H1 (cell line): ENCODE results near the gene PLXNA4. TPM values are rescaled to one million over a fixed set of nuclear protein-coding genes. Genes with fewer than 3 reads are reported as not detected.

ENCODE experiments used
- CTCF ChIA-PET: fragments of 300-600 bp; sonication (Branson Sonifier 250); formaldehyde crosslinking; loops from one replicate; lab custom pipeline; 2021; ENCODE audit not compliant: partially characterized antibody; lab: Charles Lee
- POLR2A ChIA-PET: fragments of 300-600 bp; sonication (Branson Sonifier 250); formaldehyde crosslinking; loops from one replicate; lab custom pipeline; 2021; ENCODE audit warnings: inconsistent platforms; ENCODE audit not compliant: partially characterized antibody; lab: Charles Lee
- DNase-seq, 2 experiments: peaks; one replicate each; pipeline versions ENCODE4 v3.0.0 to v3.0.0-alpha.2; 2010 to 2022; ENCODE audit warnings: low spot score in 2 of 2, low read depth in 1 of 2, mixed read lengths in 1 of 2
- FAIRE-seq: peaks from 2 replicates; lab custom pipeline; 2011; peaks lifted over from hg19 to GRCh38; lab: Jason Lieb, UNC
- H2AFZ ChIP-seq: 2 replicates; pipeline ENCODE4 v1.8.1; 2012; ENCODE audit warnings: low read length, inconsistent platforms
- H2AK5ac ChIP-seq: 2 replicates; pipeline ENCODE4 v1.6.1; 2013; ENCODE audit warnings: low read depth, low read length
- H2BK120ac ChIP-seq: replicated peaks from 2 replicates; pipeline ENCODE3; 2013; ENCODE audit warnings: low read depth, low read length, inconsistent platforms
- H2BK12ac ChIP-seq: 2 replicates; pipeline ENCODE4 v1.6.1; 2013; ENCODE audit warnings: low read depth, low read length
- H2BK15ac ChIP-seq: 2 replicates; pipeline ENCODE4 v1.6.1; 2013; ENCODE audit warnings: low read length
- H2BK20ac ChIP-seq: 2 replicates; pipeline ENCODE4 v1.6.1; 2013; ENCODE audit warnings: low read length
- H2BK5ac ChIP-seq: 2 replicates; pipeline ENCODE4 v1.6.1; 2013; ENCODE audit warnings: low read depth, low read length
- H3K14ac ChIP-seq: 2 replicates; pipeline ENCODE4 v1.6.1; 2013; ENCODE audit warnings: inconsistent platforms; ENCODE audit not compliant: insufficient read length
- H3K18ac ChIP-seq: 2 replicates; pipeline ENCODE4 v1.6.1; 2013; ENCODE audit warnings: low read length; ENCODE audit errors: extremely low read depth
- H3K23ac ChIP-seq: 2 replicates; pipeline ENCODE4 v1.6.1; 2013; ENCODE audit warnings: inconsistent platforms; ENCODE audit not compliant: insufficient read length
- H3K23me2 ChIP-seq: 2 replicates; pipeline ENCODE4 v1.6.1; 2013; ENCODE audit warnings: low read depth, low read length
- H3K27ac ChIP-seq: 2 replicates; pipeline ENCODE4 v1.6.1; 2011; ENCODE audit warnings: low read depth, low read length, inconsistent platforms
- H3K27me3 ChIP-seq, 4 experiments: replicated peaks in 1 of 4; 1 replicate in 1 of 4; 2 replicates in 3 of 4; pipeline versions ENCODE4 v1.6.1 to v1.8.1; 2011 to 2013; ENCODE audit warnings: low read length in 3 of 4, mild to moderate bottlenecking in 3 of 4, inconsistent platforms in 2 of 4, mixed read lengths in 2 of 4, moderate library complexity in 1 of 4; ENCODE audit not compliant: control insufficient read depth in 3 of 4, insufficient read depth in 3 of 4; ENCODE audit errors: extremely low read depth in 1 of 4
- H3K36me3 ChIP-seq, 4 experiments: 2 replicates each; pipeline versions ENCODE4 v1.6.1 to v1.8.1; 2011 to 2013; ENCODE audit warnings: mild to moderate bottlenecking in 4 of 4, low read length in 3 of 4, moderate library complexity in 2 of 4, control low read depth in 1 of 4, inconsistent platforms in 1 of 4; ENCODE audit not compliant: insufficient read depth in 4 of 4, control insufficient read depth in 2 of 4
- H3K4ac ChIP-seq: replicated peaks from 2 replicates; pipeline ENCODE3; 2013; ENCODE audit warnings: low read length, low read depth, mixed read lengths, inconsistent platforms; ENCODE audit not compliant: insufficient read length
- H3K4me1 ChIP-seq, 4 experiments: replicated peaks in 1 of 4; 1 replicate in 1 of 4; 2 replicates in 3 of 4; pipeline versions ENCODE4 v1.6.1 to v1.8.1; 2011 to 2013; ENCODE audit warnings: low read length in 3 of 4, inconsistent platforms in 2 of 4, mixed read lengths in 1 of 4; ENCODE audit not compliant: insufficient read depth in 4 of 4, control insufficient read depth in 3 of 4
- H3K4me2 ChIP-seq, 2 experiments: 2 replicates each; pipeline versions ENCODE4 v1.6.1 to v1.8.1; 2011 to 2013; ENCODE audit warnings: low read depth in 2 of 2, low read length in 2 of 2, control low read depth in 1 of 2, inconsistent platforms in 1 of 2, mild to moderate bottlenecking in 1 of 2; ENCODE audit not compliant: insufficient read depth in 1 of 2
- H3K4me3 ChIP-seq, 4 experiments: fragments of 200-600, 300-600 bp in 1 of 4; sonication (generic), shearing (Covaris generic), sonication (Bioruptor Twin) in 1 of 4; 2 replicates each; pipeline versions ENCODE4 v1.5.1 to v1.8.1; 2011 to 2016; ENCODE audit warnings: low read length in 4 of 4, low read depth in 3 of 4, control low read depth in 2 of 4, inconsistent platforms in 2 of 4, mild to moderate bottlenecking in 2 of 4, mixed read lengths in 1 of 4, moderate library complexity in 1 of 4; ENCODE audit not compliant: insufficient read depth in 2 of 4; ENCODE audit errors: extremely low read depth in 1 of 4
- H3K56ac ChIP-seq: replicated peaks from 2 replicates; pipeline ENCODE3; 2013; ENCODE audit warnings: low read depth, mild to moderate bottlenecking, mixed read lengths, low read length, inconsistent platforms; ENCODE audit not compliant: insufficient read length
- H3K79me1 ChIP-seq: 2 replicates; pipeline ENCODE4 v1.6.1; 2013; ENCODE audit warnings: low read depth, low read length, control low read depth
- H3K79me2 ChIP-seq, 2 experiments: 2 replicates each; pipeline versions ENCODE4 v1.6.1 to v1.8.1; 2012 to 2013; ENCODE audit warnings: low read length in 2 of 2, mild to moderate bottlenecking in 2 of 2, inconsistent platforms in 1 of 2; ENCODE audit not compliant: insufficient read depth in 2 of 2, control insufficient read depth in 1 of 2
- H3K9ac ChIP-seq, 4 experiments: replicated peaks in 1 of 4; 1 replicate in 1 of 4; 2 replicates in 3 of 4; pipeline versions ENCODE4 v1.6.1 to v1.8.1; 2011 to 2013; ENCODE audit warnings: low read depth in 3 of 4, low read length in 3 of 4, control low read depth in 2 of 4, mild to moderate bottlenecking in 2 of 4, moderate library complexity in 2 of 4, inconsistent platforms in 1 of 4; ENCODE audit errors: extremely low read depth in 1 of 4
- H3K9me3 ChIP-seq, 2 experiments: 2 replicates each; pipeline versions ENCODE4 v1.6.1 to v1.8.1; 2012 to 2013; ENCODE audit warnings: mild to moderate bottlenecking in 2 of 2, moderate library complexity in 2 of 2, control low read depth in 1 of 2, inconsistent platforms in 1 of 2, low read depth in 1 of 2, low read length in 1 of 2, mixed read lengths in 1 of 2; ENCODE audit not compliant: insufficient read depth in 2 of 2
- H4K20me1 ChIP-seq, 2 experiments: replicated peaks in 1 of 2; 2 replicates each; pipeline versions ENCODE3 to v1.8.1; 2011 to 2013; ENCODE audit warnings: inconsistent platforms in 2 of 2, low read length in 2 of 2, mild to moderate bottlenecking in 1 of 2; ENCODE audit not compliant: insufficient read depth in 2 of 2, control insufficient read depth in 1 of 2
- H4K5ac ChIP-seq: 2 replicates; pipeline ENCODE4 v1.6.1; 2013; ENCODE audit warnings: low read length, low read depth, mixed read lengths, inconsistent platforms; ENCODE audit not compliant: insufficient read length
- H4K8ac ChIP-seq: 2 replicates; pipeline ENCODE4 v1.8.0; 2013; ENCODE audit warnings: mild to moderate bottlenecking, moderate library complexity, low read length, inconsistent platforms; ENCODE audit not compliant: insufficient read depth; ENCODE audit errors: extremely low read depth
- H4K91ac ChIP-seq: replicated peaks from 2 replicates; pipeline ENCODE3; 2013; ENCODE audit warnings: low read length, mixed read lengths, inconsistent platforms; ENCODE audit not compliant: insufficient read length
- CTCF ChIP-seq, 3 experiments: IDR thresholded peaks; 1 replicate in 2 of 3; 2 replicates in 1 of 3; pipeline versions ENCODE4 v1.5.1 to v1.6.1; 2011; ENCODE audit warnings: low read length in 3 of 3, mild to moderate bottlenecking in 3 of 3, inconsistent platforms in 2 of 3, low read depth in 1 of 3, moderate library complexity in 1 of 3; ENCODE audit not compliant: insufficient read depth in 1 of 3; ENCODE audit errors: control extremely low read depth in 1 of 3
- POU5F1 ChIP-seq: IDR thresholded peaks from 2 replicates; pipeline ENCODE4 v1.6.1; 2011; ENCODE audit warnings: low read depth, mild to moderate bottlenecking, low read length, moderate library complexity
- RAD21 ChIP-seq, 2 experiments: IDR thresholded peaks in 1 of 2; conservative IDR thresholded peaks in 1 of 2; 2 replicates each; pipeline ENCODE4 v1.6.1; 2011; ENCODE audit warnings: low read depth in 2 of 2, low read length in 2 of 2, improper control_type of control experiment in 1 of 2, inconsistent platforms in 1 of 2, mild to moderate bottlenecking in 1 of 2, moderate library complexity in 1 of 2
- WGBS, 2 experiments: shearing (Covaris generic) in 1 of 2; methylation state at CpG; one replicate each; pipeline versions ENCODE4 v1.1.6 to v1.1.7; 2013 to 2015; ENCODE audit warnings: low lambda C conversion rate in 2 of 2, mixed read lengths in 2 of 2, inconsistent platforms in 1 of 2, low coverage in 1 of 2, missing lambda C conversion rate in 1 of 2; ENCODE audit not compliant: insufficient replicate concordance in 2 of 2, insufficient coverage in 1 of 2, insufficient read length in 1 of 2; ENCODE audit errors: extremely low coverage in 1 of 2, missing lambda C conversion rate in 1 of 2; 5-methylcytosine and 5-hydroxymethylcytosine counted together
- polyA plus RNA-seq, 7 experiments: library from polyadenylated mRNA; depleted of rRNA in 3 of 7; stranded (reverse) in 5 of 7; unstranded in 2 of 7; fragments of >200 nt in 5 of 7; fragments of 200-250 nt in 2 of 7; gene quantifications; 1 replicate in 5 of 7; 2 replicates in 1 of 7; 4 replicates in 1 of 7; pipeline versions ENCODE4 v1.2.1 to v1.2.3, GENCODE V29; 2011 to 2013; ENCODE audit warnings: missing spikeins in 2 of 7, mixed read lengths in 2 of 7
- total RNA-seq: library from RNA; stranded (reverse); fragmentation: NEBNext Ultra II Directional; extraction: Animal tissue kit (Norgen Biotek cat#: 25700); gene quantifications from 2 replicates; pipeline ENCODE4 v1.2.1, GENCODE V29; 2021

Gene PLXNA4
- total and polyA plus RNA-seq, 2 of the 8 experiments (the other 6 are each of a cell fraction or from before 2014, with no cell fraction given): 0.76 to 0.79 TPM

- Histone ChIP-seq H2AK5ac (no peak overlapping the region), H4K8ac (no peak overlapping the region), H2BK15ac (no peak overlapping the region), H3K18ac (no peak overlapping the region), H4K5ac (no peak overlapping the region), H3K14ac (no peak overlapping the region), H2BK5ac (no peak overlapping the region), H3K9me3 (no peaks in the 10 kb centered on the region), H3K4me2 (no peak overlapping the region), H3K23ac (no peak overlapping the region), H3K23me2 (peaks cover 3% of the 10 kb centered on the region; the same call in 1 of the 2 replicates), H3K56ac (no peak overlapping the region), H4K91ac (no peak overlapping the region), H2BK20ac (no peak overlapping the region), H3K4ac (no peak overlapping the region), H3K4me3 (no peak overlapping the region), H3K9ac (no peak overlapping the region), H3K79me1 (no peaks in the 10 kb centered on the region), H2AFZ (peak overlapping the region; percentile 80), H2BK120ac (no peak overlapping the region), H3K27me3 (peaks cover 0 to 18% (median 11%) of the 10 kb centered on the region in 4 experiments; a peak in 6 of 7 replicates), H3K27ac (no peak overlapping the region), H4K20me1 (no peaks in the 10 kb centered on the region), H3K36me3 (no peaks in the 10 kb centered on the region), H2BK12ac (no peak overlapping the region), H3K79me2 (no peaks in the 10 kb centered on the region), H3K4me1 (no peaks in the 10 kb centered on the region)
- 73% methylated on average over 3 of the region's 3 CpGs; no CpG with 5 or more reads in 1 of the 2 experiments for WGBS, 2 experiments
- peak in 2 of 3 experiments; percentile 31 to 34; a peak in 2 of 4 replicates for TF ChIP-seq CTCF (IDR thresholded peaks at IDR 0.05; ENCODE audit: control extremely low read depth in 1 of 3, insufficient read depth in 1 of 3, low read depth in 1 of 3, low read length in 3 of 3)
- TF ChIP-seq POU5F1: no peak
- TF ChIP-seq RAD21 (IDR thresholded peaks at IDR 0.05 in 1 of 2, conservative IDR thresholded peaks at IDR 0.05 in 1 of 2; ENCODE audit: low read depth in 2 of 2, low read length in 2 of 2): peak; percentile 51 to 72
- ChIA-PET CTCF (interaction anchor here (0.6 to 2.9 kb wide), 27 partner anchors 10 to 699 kb away, joined by 3 to 15 read pairs (median 3); no protein-coding TSS in a partner anchor), POLR2A (interaction anchor here (0.6 kb wide), 1 partner anchor 747 kb away, joined by 3 read pairs; no protein-coding TSS in a partner anchor)
- DNase-seq (no peak), FAIRE-seq (no peak)
Observed at GRCh38 chr7:132557489-132558044, 18.7 kb downstream of the PLXNA4 start.
